ENCODE results near the gene OR1K1.
"Not testable (repeated sequence)": the region's sequence is repeated elsewhere in the genome, so short reads cannot be mapped to it uniquely, and the experiment has no call there.

OR1K1 gene

GRCh38 chr9:122814545-122814944 lies 14.6 kb downstream of the OR1K1 start:
- peak in 1 of 2 donors; percentile 25 for DNase-seq

DNA sequence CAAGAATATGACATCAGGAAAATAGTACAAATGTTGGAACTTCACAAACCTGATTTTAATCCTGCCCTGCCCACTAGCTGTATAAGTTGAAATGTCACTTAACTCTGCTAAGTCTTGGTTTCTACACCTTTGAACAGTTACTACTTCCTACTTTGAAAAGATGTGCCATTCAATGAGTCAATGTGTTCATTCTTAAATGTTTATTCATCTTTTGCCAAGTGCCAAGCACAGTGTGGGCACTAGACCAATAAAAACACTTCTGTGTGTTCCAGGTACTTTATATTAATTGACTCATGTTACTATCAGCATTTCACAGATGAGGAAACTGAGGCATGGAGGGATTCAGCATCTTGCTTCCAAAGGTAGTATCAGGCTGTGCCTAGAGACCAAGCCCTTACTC lies 15.6 kb downstream of the OR1K1 start:
- DNase-seq, result no peak

- DNase-seq, result peak in 1 of 2 donors; percentile 30
These were observed 16.4 kb downstream of the OR1K1 start for GRCh38 chr9:122816163-122816867.

GRCh38 chr9:122819326-122819725 lies 19.4 kb downstream of the OR1K1 start:
- no peak for DNase-seq

DNA sequence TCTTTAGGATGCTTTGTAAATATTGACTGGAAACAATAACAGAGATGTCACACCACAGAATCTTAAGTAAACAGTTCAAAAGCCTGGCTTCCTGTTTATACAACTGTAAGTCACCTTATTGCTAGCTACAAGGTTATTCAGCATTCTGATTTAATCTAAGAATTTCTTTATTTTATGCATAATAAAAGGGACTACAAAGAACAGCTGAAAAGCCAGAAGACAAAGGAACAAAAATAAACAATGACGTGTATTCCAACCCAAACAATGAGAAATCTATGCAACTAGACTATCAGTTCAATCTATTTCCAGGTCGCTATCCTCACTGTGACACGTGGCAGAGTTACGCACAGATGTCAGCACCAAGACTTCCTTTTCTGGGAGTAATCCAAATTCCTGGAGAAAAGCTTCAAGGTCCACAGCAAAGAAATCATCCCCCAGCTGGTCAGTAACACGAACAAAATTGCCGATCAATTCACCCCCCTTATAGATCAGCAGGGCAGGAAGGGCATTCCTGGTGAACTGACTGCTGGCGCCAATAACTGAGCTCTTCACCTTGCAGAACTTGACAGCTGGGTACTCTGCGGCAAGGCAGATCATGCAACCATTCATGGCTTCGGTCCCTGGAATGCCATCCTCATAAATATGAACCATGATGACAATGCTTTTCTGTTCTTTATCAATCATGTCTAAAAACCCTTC lies 20.0 kb downstream of the OR1K1 start:
- no peak for DNase-seq

- no peak for DNase-seq
These were observed 20.5 kb downstream of the OR1K1 start for GRCh38 chr9:122820490-122820845.

DNA sequence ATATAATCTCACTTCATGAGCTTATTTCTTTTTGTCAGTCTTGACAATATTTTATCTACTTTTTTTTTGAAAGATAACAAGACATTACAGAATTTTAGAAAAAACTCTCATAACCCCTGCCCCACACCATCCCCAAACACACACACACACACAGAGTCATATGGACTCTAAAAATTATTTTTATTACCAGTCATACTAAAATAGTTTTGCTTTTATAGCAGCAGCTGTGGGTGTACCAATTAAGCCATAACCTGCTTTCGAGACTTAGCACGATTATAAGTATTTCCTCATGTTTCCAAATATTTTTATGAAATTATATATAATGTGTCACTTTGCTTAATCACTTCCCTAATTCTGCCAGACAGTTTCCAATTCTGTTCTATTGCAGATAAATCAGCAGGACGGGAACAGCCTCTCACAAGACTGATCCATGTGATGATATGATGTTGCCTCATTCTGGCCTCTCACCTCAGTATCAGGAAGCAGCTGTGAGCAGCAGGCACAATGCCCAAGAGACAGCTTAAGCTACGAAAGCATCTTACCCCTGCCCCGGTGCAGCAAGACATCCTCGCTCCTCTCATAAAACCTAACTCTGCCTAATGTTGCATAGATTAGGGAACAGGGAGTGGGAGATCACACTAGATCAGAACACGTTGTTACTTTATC lies 21.5 kb downstream of the OR1K1 start:
- peak; percentile 86 to 96 for DNase-seq

GRCh38 chr9:122822056-122822455 lies 22.1 kb downstream of the OR1K1 start:
- DNase-seq, result no peak

DNA sequence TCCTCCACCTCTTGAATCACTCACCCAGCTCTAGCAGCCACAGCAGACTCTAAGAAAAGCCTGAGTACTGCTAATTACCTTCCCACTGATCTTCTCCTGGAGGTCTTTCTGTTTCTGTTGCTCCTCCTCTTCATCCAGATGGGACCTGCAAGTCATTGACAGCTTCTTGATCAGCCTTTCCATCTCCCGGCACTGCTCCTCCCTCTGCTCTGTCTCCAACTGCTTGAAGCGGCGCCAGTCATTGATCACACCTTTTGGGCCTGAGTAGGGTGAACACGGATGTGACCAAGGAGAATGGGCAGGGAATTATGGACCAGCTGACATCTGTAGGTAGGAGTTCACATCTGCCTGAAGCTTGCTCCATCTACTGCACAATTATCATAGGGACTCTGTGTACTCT lies 23.0 kb downstream of the OR1K1 start:
- no peak for DNase-seq

DNA sequence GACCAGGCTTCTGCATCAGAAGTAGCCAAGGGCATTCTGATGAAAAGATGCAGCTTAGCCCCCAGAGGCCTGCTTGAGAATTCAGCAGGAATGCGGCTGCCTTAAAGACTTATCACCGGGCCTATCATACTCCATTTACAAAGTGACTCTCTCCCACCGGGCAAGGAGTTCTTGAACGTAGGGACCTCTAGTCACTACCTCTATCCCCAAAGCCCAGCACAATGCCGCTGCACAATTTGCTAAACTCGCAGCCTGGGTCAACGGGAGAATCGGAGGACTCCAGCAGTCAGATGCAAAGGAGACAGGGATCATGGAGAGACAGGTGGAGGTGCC lies 27.8 kb downstream of the OR1K1 start:
- DNase-seq, result peak in 1 of 2 donors; percentile 22

GRCh38 chr9:122828965-122829284 lies 29.0 kb downstream of the OR1K1 start:
- not testable (repeated sequence) for DNase-seq

DNA sequence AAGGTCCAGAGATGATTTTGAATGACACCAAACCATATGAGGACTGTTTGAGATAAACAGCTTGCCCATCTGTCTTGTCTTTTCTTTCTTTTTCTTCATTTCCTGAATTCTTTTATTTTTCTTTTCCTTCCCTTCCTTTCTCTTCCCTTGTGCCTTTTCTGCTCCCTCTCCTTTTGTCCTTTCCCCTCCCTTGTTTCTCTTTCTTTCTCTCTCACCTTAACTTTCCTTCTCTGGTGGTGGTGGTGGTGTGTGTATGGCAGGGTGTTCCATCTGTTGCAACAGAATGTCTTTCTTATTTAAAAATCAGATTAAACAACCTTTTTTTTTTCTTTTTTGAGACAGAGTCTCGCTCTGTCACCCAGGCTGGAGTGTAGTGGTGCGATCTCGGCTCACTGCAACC lies 32.3 kb downstream of the OR1K1 start:
- DNase-seq, result no peak

- no peak for DNase-seq
These were observed 35.4 kb downstream of the OR1K1 start for GRCh38 chr9:122835313-122835731.

- no peak for DNase-seq
These were observed 37.4 kb downstream of the OR1K1 start for GRCh38 chr9:122837266-122837850.

DNA sequence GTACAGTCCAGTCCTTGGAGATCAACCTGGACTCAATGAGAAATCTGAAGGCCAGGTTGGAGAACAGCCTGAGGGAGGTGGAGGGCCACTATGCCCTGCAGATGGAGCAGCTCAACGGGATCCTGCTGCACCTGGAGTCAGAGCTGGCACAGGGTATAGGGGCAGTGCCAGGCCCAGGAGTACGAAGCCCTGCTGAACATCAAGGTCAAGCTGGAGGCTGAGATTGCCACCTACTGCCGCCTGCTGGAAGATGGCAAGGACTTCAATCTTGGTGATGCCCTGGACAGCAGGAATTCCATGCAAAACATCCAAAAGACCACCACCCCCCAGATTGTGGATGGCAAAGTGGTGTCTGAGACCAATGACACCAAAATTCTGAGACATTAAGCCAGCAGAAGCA lies 38.5 kb downstream of the OR1K1 start:
- DNase-seq, result not testable (repeated sequence)

DNA sequence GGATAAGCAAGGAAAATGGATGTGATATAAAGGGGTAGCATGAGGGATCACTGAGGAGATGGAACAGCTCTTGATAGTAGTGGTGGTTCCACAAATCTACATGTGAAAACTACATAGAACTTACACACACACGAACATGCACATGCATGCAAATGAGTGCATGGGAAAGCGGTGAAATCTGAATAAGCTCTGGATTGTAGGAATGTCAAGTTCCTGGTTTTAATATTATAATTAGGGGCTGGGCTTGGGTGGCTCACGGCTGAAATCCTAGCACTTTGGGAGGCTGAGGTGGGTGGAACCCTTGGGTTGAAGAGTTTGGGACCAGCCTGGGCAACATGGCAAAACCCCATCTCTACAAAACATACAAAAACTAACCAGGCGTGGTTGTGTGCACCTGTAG lies 41.6 kb downstream of the OR1K1 start:
- no peak for DNase-seq

DNA sequence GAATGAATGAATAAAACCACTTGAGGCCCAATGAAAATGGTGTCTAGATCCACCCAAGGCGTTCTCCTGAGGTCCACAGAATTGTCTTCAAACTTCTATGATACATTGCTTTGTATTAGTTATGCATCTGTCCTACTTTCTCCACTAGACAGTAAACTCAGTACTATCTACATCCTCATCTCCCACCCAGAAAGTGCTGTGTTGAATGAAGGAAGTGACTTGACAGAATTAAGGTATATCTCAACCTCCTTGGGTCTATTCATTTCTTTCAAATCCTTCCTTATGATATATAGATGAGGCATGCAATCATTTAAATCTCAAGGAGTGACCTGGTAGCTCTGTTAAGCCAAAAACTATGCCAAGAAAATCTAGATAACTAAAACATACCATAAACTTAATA lies 44.2 kb downstream of the OR1K1 start:
- no peak for DNase-seq

- no peak for DNase-seq
These were observed 45.2 kb downstream of the OR1K1 start for GRCh38 chr9:122845116-122845515.

GRCh38 chr9:122846371-122846940 lies 46.5 kb downstream of the OR1K1 start:
- DNase-seq, result no peak

DNA sequence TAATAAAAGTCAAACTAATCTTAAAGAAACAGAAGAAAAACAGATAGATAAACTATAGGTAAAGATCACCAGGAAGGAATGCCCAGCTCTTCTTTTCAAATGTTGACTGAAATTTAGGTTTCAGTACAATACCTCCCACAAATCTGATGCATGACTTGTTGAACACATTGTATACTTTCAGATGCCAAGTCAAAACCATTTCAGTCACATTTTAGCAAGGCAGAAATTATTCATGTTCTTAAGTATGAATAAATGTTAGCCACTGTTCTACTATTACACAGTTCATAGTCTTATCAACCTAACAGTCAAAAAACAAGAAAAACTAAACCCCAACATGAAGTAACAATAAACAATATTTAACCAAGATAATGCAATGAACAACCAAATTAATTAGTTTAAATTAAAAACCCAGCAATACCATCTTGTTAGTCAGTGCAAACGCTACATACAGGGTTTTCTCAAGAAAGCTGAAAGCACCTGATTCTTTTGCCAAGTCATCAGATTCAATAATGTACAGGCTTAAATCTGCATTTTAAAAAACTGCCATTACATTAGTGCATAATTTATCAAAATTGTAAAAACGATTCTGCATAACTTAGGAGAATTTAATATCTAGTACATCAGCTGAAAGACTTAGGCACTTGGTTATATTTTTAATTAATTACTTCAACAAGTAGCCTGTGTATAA lies 48.5 kb downstream of the OR1K1 start:
- no peak for DNase-seq
